H1 (cell line): Measurements from ENCODE around the gene HOXB6. TPM values are rescaled to one million over a fixed set of nuclear protein-coding genes. Genes with fewer than 3 reads are reported as not detected.
A peak's percentile ranks its signal among the peaks of the same experiment; 100 is the strongest.

ENCODE experiments used
- CTCF ChIA-PET: fragments of 300-600 bp; sonication (Branson Sonifier 250); formaldehyde crosslinking; loops from one replicate; lab custom pipeline; 2021; ENCODE audit not compliant: partially characterized antibody; lab: Charles Lee
- POLR2A ChIA-PET: fragments of 300-600 bp; sonication (Branson Sonifier 250); formaldehyde crosslinking; loops from one replicate; lab custom pipeline; 2021; ENCODE audit warnings: inconsistent platforms; ENCODE audit not compliant: partially characterized antibody; lab: Charles Lee
- DNase-seq, 2 experiments: peaks; one replicate each; pipeline versions ENCODE4 v3.0.0 to v3.0.0-alpha.2; 2010 to 2022; ENCODE audit warnings: low spot score in 2 of 2, low read depth in 1 of 2, mixed read lengths in 1 of 2
- FAIRE-seq: peaks from 2 replicates; lab custom pipeline; 2011; peaks lifted over from hg19 to GRCh38; lab: Jason Lieb, UNC
- H2AFZ ChIP-seq: 2 replicates; pipeline ENCODE4 v1.8.1; 2012; ENCODE audit warnings: low read length, inconsistent platforms
- H2AK5ac ChIP-seq: 2 replicates; pipeline ENCODE4 v1.6.1; 2013; ENCODE audit warnings: low read depth, low read length
- H2BK120ac ChIP-seq: replicated peaks from 2 replicates; pipeline ENCODE3; 2013; ENCODE audit warnings: low read depth, low read length, inconsistent platforms
- H2BK12ac ChIP-seq: 2 replicates; pipeline ENCODE4 v1.6.1; 2013; ENCODE audit warnings: low read depth, low read length
- H2BK15ac ChIP-seq: 2 replicates; pipeline ENCODE4 v1.6.1; 2013; ENCODE audit warnings: low read length
- H2BK20ac ChIP-seq: 2 replicates; pipeline ENCODE4 v1.6.1; 2013; ENCODE audit warnings: low read length
- H2BK5ac ChIP-seq: 2 replicates; pipeline ENCODE4 v1.6.1; 2013; ENCODE audit warnings: low read depth, low read length
- H3K14ac ChIP-seq: 2 replicates; pipeline ENCODE4 v1.6.1; 2013; ENCODE audit warnings: inconsistent platforms; ENCODE audit not compliant: insufficient read length
- H3K18ac ChIP-seq: 2 replicates; pipeline ENCODE4 v1.6.1; 2013; ENCODE audit warnings: low read length; ENCODE audit errors: extremely low read depth
- H3K23ac ChIP-seq: 2 replicates; pipeline ENCODE4 v1.6.1; 2013; ENCODE audit warnings: inconsistent platforms; ENCODE audit not compliant: insufficient read length
- H3K23me2 ChIP-seq: 2 replicates; pipeline ENCODE4 v1.6.1; 2013; ENCODE audit warnings: low read depth, low read length
- H3K27ac ChIP-seq: 2 replicates; pipeline ENCODE4 v1.6.1; 2011; ENCODE audit warnings: low read depth, low read length, inconsistent platforms
- H3K27me3 ChIP-seq, 4 experiments: replicated peaks in 1 of 4; 1 replicate in 1 of 4; 2 replicates in 3 of 4; pipeline versions ENCODE4 v1.6.1 to v1.8.1; 2011 to 2013; ENCODE audit warnings: low read length in 3 of 4, mild to moderate bottlenecking in 3 of 4, inconsistent platforms in 2 of 4, mixed read lengths in 2 of 4, moderate library complexity in 1 of 4; ENCODE audit not compliant: control insufficient read depth in 3 of 4, insufficient read depth in 3 of 4; ENCODE audit errors: extremely low read depth in 1 of 4
- H3K36me3 ChIP-seq, 4 experiments: 2 replicates each; pipeline versions ENCODE4 v1.6.1 to v1.8.1; 2011 to 2013; ENCODE audit warnings: mild to moderate bottlenecking in 4 of 4, low read length in 3 of 4, moderate library complexity in 2 of 4, control low read depth in 1 of 4, inconsistent platforms in 1 of 4; ENCODE audit not compliant: insufficient read depth in 4 of 4, control insufficient read depth in 2 of 4
- H3K4ac ChIP-seq: replicated peaks from 2 replicates; pipeline ENCODE3; 2013; ENCODE audit warnings: low read length, low read depth, mixed read lengths, inconsistent platforms; ENCODE audit not compliant: insufficient read length
- H3K4me1 ChIP-seq, 4 experiments: replicated peaks in 1 of 4; 1 replicate in 1 of 4; 2 replicates in 3 of 4; pipeline versions ENCODE4 v1.6.1 to v1.8.1; 2011 to 2013; ENCODE audit warnings: low read length in 3 of 4, inconsistent platforms in 2 of 4, mixed read lengths in 1 of 4; ENCODE audit not compliant: insufficient read depth in 4 of 4, control insufficient read depth in 3 of 4
- H3K4me2 ChIP-seq, 2 experiments: 2 replicates each; pipeline versions ENCODE4 v1.6.1 to v1.8.1; 2011 to 2013; ENCODE audit warnings: low read depth in 2 of 2, low read length in 2 of 2, control low read depth in 1 of 2, inconsistent platforms in 1 of 2, mild to moderate bottlenecking in 1 of 2; ENCODE audit not compliant: insufficient read depth in 1 of 2
- H3K4me3 ChIP-seq, 4 experiments: fragments of 200-600, 300-600 bp in 1 of 4; sonication (generic), shearing (Covaris generic), sonication (Bioruptor Twin) in 1 of 4; 2 replicates each; pipeline versions ENCODE4 v1.5.1 to v1.8.1; 2011 to 2016; ENCODE audit warnings: low read length in 4 of 4, low read depth in 3 of 4, control low read depth in 2 of 4, inconsistent platforms in 2 of 4, mild to moderate bottlenecking in 2 of 4, mixed read lengths in 1 of 4, moderate library complexity in 1 of 4; ENCODE audit not compliant: insufficient read depth in 2 of 4; ENCODE audit errors: extremely low read depth in 1 of 4
- H3K56ac ChIP-seq: replicated peaks from 2 replicates; pipeline ENCODE3; 2013; ENCODE audit warnings: low read depth, mild to moderate bottlenecking, mixed read lengths, low read length, inconsistent platforms; ENCODE audit not compliant: insufficient read length
- H3K79me1 ChIP-seq: 2 replicates; pipeline ENCODE4 v1.6.1; 2013; ENCODE audit warnings: low read depth, low read length, control low read depth
- H3K79me2 ChIP-seq, 2 experiments: 2 replicates each; pipeline versions ENCODE4 v1.6.1 to v1.8.1; 2012 to 2013; ENCODE audit warnings: low read length in 2 of 2, mild to moderate bottlenecking in 2 of 2, inconsistent platforms in 1 of 2; ENCODE audit not compliant: insufficient read depth in 2 of 2, control insufficient read depth in 1 of 2
- H3K9ac ChIP-seq, 4 experiments: replicated peaks in 1 of 4; 1 replicate in 1 of 4; 2 replicates in 3 of 4; pipeline versions ENCODE4 v1.6.1 to v1.8.1; 2011 to 2013; ENCODE audit warnings: low read depth in 3 of 4, low read length in 3 of 4, control low read depth in 2 of 4, mild to moderate bottlenecking in 2 of 4, moderate library complexity in 2 of 4, inconsistent platforms in 1 of 4; ENCODE audit errors: extremely low read depth in 1 of 4
- H3K9me3 ChIP-seq, 2 experiments: 2 replicates each; pipeline versions ENCODE4 v1.6.1 to v1.8.1; 2012 to 2013; ENCODE audit warnings: mild to moderate bottlenecking in 2 of 2, moderate library complexity in 2 of 2, control low read depth in 1 of 2, inconsistent platforms in 1 of 2, low read depth in 1 of 2, low read length in 1 of 2, mixed read lengths in 1 of 2; ENCODE audit not compliant: insufficient read depth in 2 of 2
- H4K20me1 ChIP-seq, 2 experiments: replicated peaks in 1 of 2; 2 replicates each; pipeline versions ENCODE3 to v1.8.1; 2011 to 2013; ENCODE audit warnings: inconsistent platforms in 2 of 2, low read length in 2 of 2, mild to moderate bottlenecking in 1 of 2; ENCODE audit not compliant: insufficient read depth in 2 of 2, control insufficient read depth in 1 of 2
- H4K5ac ChIP-seq: 2 replicates; pipeline ENCODE4 v1.6.1; 2013; ENCODE audit warnings: low read length, low read depth, mixed read lengths, inconsistent platforms; ENCODE audit not compliant: insufficient read length
- H4K8ac ChIP-seq: 2 replicates; pipeline ENCODE4 v1.8.0; 2013; ENCODE audit warnings: mild to moderate bottlenecking, moderate library complexity, low read length, inconsistent platforms; ENCODE audit not compliant: insufficient read depth; ENCODE audit errors: extremely low read depth
- H4K91ac ChIP-seq: replicated peaks from 2 replicates; pipeline ENCODE3; 2013; ENCODE audit warnings: low read length, mixed read lengths, inconsistent platforms; ENCODE audit not compliant: insufficient read length
- CBX8 ChIP-seq: fragments of 300-800, 300-1000 bp; sonication (generic); IDR thresholded peaks from 2 replicates; pipeline ENCODE4 v1.7.1; 2016; ENCODE audit warnings: low read depth, low read length, borderline replicate concordance
- EZH2 ChIP-seq: fragments of 200-600 bp; sonication (generic); IDR thresholded peaks from 2 replicates; pipeline ENCODE4 v1.7.1; 2012; ENCODE audit warnings: low read depth, mild to moderate bottlenecking, moderate library complexity, low read length, inconsistent platforms; ENCODE audit not compliant: severe bottlenecking
- GABPA ChIP-seq: IDR thresholded peaks from 2 replicates; pipeline ENCODE4 v1.6.1; 2011; ENCODE audit warnings: mild to moderate bottlenecking, low read length, moderate library complexity, borderline replicate concordance; ENCODE audit not compliant: insufficient read depth
- RFX5 ChIP-seq: IDR thresholded peaks from 2 replicates; pipeline ENCODE4 v1.6.1; 2011; ENCODE audit warnings: low read depth, low read length, improper control_type of control experiment, borderline replicate concordance
- RNF2 ChIP-seq: fragments of 200-900, 300-1000 bp; sonication (generic); IDR thresholded peaks from 2 replicates; pipeline ENCODE4 v1.7.1; 2016; ENCODE audit warnings: borderline replicate concordance, low read depth, mild to moderate bottlenecking, antibody characterized with exemption, low read length; ENCODE audit not compliant: poor library complexity, severe bottlenecking; ENCODE audit errors: missing control alignments
- SUZ12 ChIP-seq: fragments of 200-600 bp; sonication (generic); IDR thresholded peaks from 2 replicates; pipeline ENCODE4 v1.6.1; 2012; ENCODE audit warnings: mild to moderate bottlenecking, inconsistent platforms, low read length, moderate library complexity, mixed read lengths
- WGBS, 2 experiments: shearing (Covaris generic) in 1 of 2; methylation state at CpG; one replicate each; pipeline versions ENCODE4 v1.1.6 to v1.1.7; 2013 to 2015; ENCODE audit warnings: low lambda C conversion rate in 2 of 2, mixed read lengths in 2 of 2, inconsistent platforms in 1 of 2, low coverage in 1 of 2, missing lambda C conversion rate in 1 of 2; ENCODE audit not compliant: insufficient replicate concordance in 2 of 2, insufficient coverage in 1 of 2, insufficient read length in 1 of 2; ENCODE audit errors: extremely low coverage in 1 of 2, missing lambda C conversion rate in 1 of 2; 5-methylcytosine and 5-hydroxymethylcytosine counted together
- polyA plus RNA-seq, 7 experiments: library from polyadenylated mRNA; depleted of rRNA in 3 of 7; stranded (reverse) in 5 of 7; unstranded in 2 of 7; fragments of >200 nt in 5 of 7; fragments of 200-250 nt in 2 of 7; gene quantifications; 1 replicate in 5 of 7; 2 replicates in 1 of 7; 4 replicates in 1 of 7; pipeline versions ENCODE4 v1.2.1 to v1.2.3, GENCODE V29; 2011 to 2013; ENCODE audit warnings: missing spikeins in 2 of 7, mixed read lengths in 2 of 7
- total RNA-seq: library from RNA; stranded (reverse); fragmentation: NEBNext Ultra II Directional; extraction: Animal tissue kit (Norgen Biotek cat#: 25700); gene quantifications from 2 replicates; pipeline ENCODE4 v1.2.1, GENCODE V29; 2021

The HOXB6 gene
- total and polyA plus RNA-seq, 2 of the 8 experiments (the other 6 are each of a cell fraction or from before 2014, with no cell fraction given): not detected

- no peaks in the 10 kb centered on the region for H3K9me3 ChIP-seq
- peak overlapping the region; percentile 39; the same call in 1 of the 2 replicates for H2BK12ac ChIP-seq
- H3K27ac ChIP-seq: no peak overlapping the region
- peak; percentile 100 for TF ChIP-seq RNF2
- TF ChIP-seq SUZ12: peak; percentile 100
- TF ChIP-seq EZH2: peak; percentile 100
- no peak for TF ChIP-seq GABPA
- TF ChIP-seq CBX8: peak; percentile 97; the same call in 1 of the 2 replicates
- TF ChIP-seq RFX5: no peak
- no peak overlapping the region for H3K14ac ChIP-seq
- CTCF ChIA-PET: interaction anchor here (0.9 to 4.4 kb wide), 8 partner anchors 12 to 379 kb away, joined by 3 to 21 read pairs (median 4); partner anchors contain the start of gene HOXB5
- no peak overlapping the region for H3K23ac ChIP-seq
- peaks cover 0 to 13% (median 0%) of the 10 kb centered on the region in 4 experiments; a peak in 1 of 8 replicates for H3K36me3 ChIP-seq
- H4K5ac ChIP-seq: no peak overlapping the region
- FAIRE-seq: no peak
- H3K9ac ChIP-seq: no peak overlapping the region
- H4K20me1 ChIP-seq: peaks cover 28 to 48% of the 10 kb centered on the region in 2 experiments
- peaks cover 98 to 100% (median 99%) of the 10 kb centered on the region in 4 experiments for H3K27me3 ChIP-seq
- H3K4me3 ChIP-seq: no peak overlapping the region
- no peak overlapping the region; the same call in 1 of the 2 replicates for H2AK5ac ChIP-seq
- H3K79me1 ChIP-seq: no peaks in the 10 kb centered on the region
- H3K79me2 ChIP-seq: no peaks in the 10 kb centered on the region
- no peak overlapping the region for H4K91ac ChIP-seq
- H3K4me2 ChIP-seq: no peak overlapping the region
- no peak overlapping the region for H2BK15ac ChIP-seq
- DNase-seq: no peak
- no peak overlapping the region; the same call in 1 of the 2 replicates for H2BK20ac ChIP-seq
- no peak overlapping the region for H3K56ac ChIP-seq
- WGBS, 2 experiments: 10% methylated on average over 30 of the region's 32 CpGs; no CpG with 5 or more reads in 1 of the 2 experiments
- POLR2A ChIA-PET: no interaction called here
- no peak overlapping the region for H2BK120ac ChIP-seq
- no peak overlapping the region for H3K18ac ChIP-seq
- H4K8ac ChIP-seq: no peak overlapping the region; the same call in 1 of the 2 replicates
- H3K23me2 ChIP-seq: no peaks in the 10 kb centered on the region; the same call in 1 of the 2 replicates
- H2BK5ac ChIP-seq: no peak overlapping the region
- H3K4ac ChIP-seq: no peak overlapping the region
- peaks cover 0 to 3% (median 1%) of the 10 kb centered on the region in 4 experiments; a peak in 5 of 7 replicates for H3K4me1 ChIP-seq
- no peak overlapping the region for H2AFZ ChIP-seq
Observed at GRCh38 chr17:48619826-48620449, 15.2 kb upstream of the HOXB6 start.
